C4-2B (cell line): ENCODE measurements around the gene UBE2B.

ENCODE experiments used
- CTCF ChIP-seq: fragments of 450-650 bp; conservative IDR thresholded peaks from 2 replicates; pipeline ENCODE4 v1.5.1; 2017; ENCODE audit warnings: mild to moderate bottlenecking
- ZFX ChIP-seq: fragments of 450-650 bp; IDR thresholded peaks from 2 replicates; pipeline ENCODE4 v1.6.1; 2017

- TF ChIP-seq CTCF (no peak), ZFX (no peak)
Measured at GRCh38 chr5:134411228-134411545, 39.8 kb downstream of the UBE2B start.
